ENCODE data around the gene ABAT. TPM values are rescaled to one million over a fixed set of nuclear protein-coding genes. Genes with fewer than 3 reads are reported as not detected.

The ABAT gene
- total RNA-seq, 2 donors from 2014 or later: 11.1 to 12.8 TPM

GRCh38 chr16:8661703-8662102 is 12.7 kb upstream of the ABAT start:
- no peak for DNase-seq
- H3K4me3 Mint-ChIP-seq: no peak overlapping the region
- H3K36me3 Mint-ChIP-seq (ENCODE audit: insufficient read depth in 2 of 2): no peaks in the 10 kb centered on the region
- H3K4me1 Mint-ChIP-seq (ENCODE audit: low read depth): no peaks in the 10 kb centered on the region
- H3K27ac Mint-ChIP-seq: peak overlapping the region; percentile 46
- no peaks in the 10 kb centered on the region for H3K9me3 Mint-ChIP-seq
- no peaks in the 10 kb centered on the region for H3K27me3 Mint-ChIP-seq (ENCODE audit: low read depth)
- ATAC-seq (replicated peaks in 1 of 2): no peak

GRCh38 chr16:8663192-8664089 is 11.0 kb upstream of the ABAT start:
- Mint-ChIP-seq H3K36me3 (ENCODE audit: insufficient read depth in 2 of 2) (peaks cover 0 to 3% of the 10 kb centered on the region in 2 donors), H3K27me3 (ENCODE audit: low read depth) (no peaks in the 10 kb centered on the region), H3K9me3 (no peaks in the 10 kb centered on the region), H3K4me1 (ENCODE audit: low read depth) (no peaks in the 10 kb centered on the region), H3K27ac (no peak overlapping the region), H3K4me3 (no peak overlapping the region)
- ATAC-seq (replicated peaks in 1 of 2): no peak
- DNase-seq: no peak

DNA sequence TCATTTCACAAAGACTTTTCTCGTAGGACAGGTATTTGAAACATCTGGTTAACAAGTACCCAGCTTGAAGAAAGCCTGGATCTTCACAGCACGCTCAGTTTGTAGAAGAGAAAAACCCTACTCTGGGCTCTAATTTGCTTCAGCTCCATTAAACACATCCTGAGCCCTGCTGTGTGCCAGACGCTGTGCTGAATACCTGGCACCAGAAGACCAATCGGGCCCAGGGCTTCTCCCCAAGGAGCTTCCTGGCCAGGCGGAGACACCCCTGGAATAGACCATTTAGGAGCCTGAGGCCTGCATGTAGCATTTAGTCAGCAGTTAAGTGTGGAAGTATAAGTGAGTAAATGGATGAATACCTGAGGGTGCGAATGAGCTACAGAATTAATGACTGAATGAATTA is 8.9 kb upstream of the ABAT start:
- Mint-ChIP-seq H3K27me3 (ENCODE audit: low read depth) (no peaks in the 10 kb centered on the region), H3K36me3 (ENCODE audit: insufficient read depth in 2 of 2) (peaks cover 0 to 3% of the 10 kb centered on the region in 2 donors), H3K9me3 (no peaks in the 10 kb centered on the region), H3K4me1 (ENCODE audit: low read depth) (no peaks in the 10 kb centered on the region), H3K4me3 (no peak overlapping the region), H3K27ac (no peak overlapping the region)
- ATAC-seq (replicated peaks in 1 of 2) (no peak), DNase-seq (no peak)

DNA sequence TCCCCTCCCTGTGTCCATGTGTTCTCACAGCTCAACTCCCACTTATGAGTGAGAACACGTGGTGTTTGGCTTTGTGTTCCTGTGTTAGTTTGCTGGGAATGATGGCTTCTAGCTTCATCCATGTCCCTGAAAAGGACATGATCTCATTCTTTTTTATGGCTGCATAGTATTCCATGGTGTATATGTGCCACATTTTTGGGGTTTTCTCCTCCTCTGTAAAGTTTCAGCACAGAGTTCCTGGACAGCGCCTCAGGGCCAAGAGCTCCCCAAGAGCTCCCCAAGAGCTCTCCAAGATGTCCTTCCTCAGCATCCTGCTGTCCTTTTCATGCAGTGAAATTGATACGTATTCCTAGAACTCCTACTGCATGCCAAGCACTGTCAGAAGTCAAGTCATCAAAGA is 6.9 kb upstream of the ABAT start:
- Mint-ChIP-seq H3K36me3 (ENCODE audit: insufficient read depth in 2 of 2) (peaks cover 0 to 3% of the 10 kb centered on the region in 2 donors), H3K4me1 (ENCODE audit: low read depth) (no peaks in the 10 kb centered on the region), H3K4me3 (no peak overlapping the region), H3K27me3 (ENCODE audit: low read depth) (no peaks in the 10 kb centered on the region), H3K9me3 (no peaks in the 10 kb centered on the region), H3K27ac (no peak overlapping the region)
- DNase-seq (no peak), ATAC-seq (replicated peaks in 1 of 2) (no peak)

- Mint-ChIP-seq H3K36me3 (ENCODE audit: insufficient read depth in 2 of 2) (peaks cover 0 to 3% of the 10 kb centered on the region in 2 donors), H3K9me3 (no peaks in the 10 kb centered on the region), H3K27ac (no peak overlapping the region), H3K27me3 (ENCODE audit: low read depth) (no peaks in the 10 kb centered on the region), H3K4me3 (no peak overlapping the region), H3K4me1 (ENCODE audit: low read depth) (no peaks in the 10 kb centered on the region)
- ATAC-seq (replicated peaks in 1 of 2) (no peak), DNase-seq (no peak)
These were observed 6.3 kb upstream of the ABAT start for GRCh38 chr16:8668113-8668512.

DNA sequence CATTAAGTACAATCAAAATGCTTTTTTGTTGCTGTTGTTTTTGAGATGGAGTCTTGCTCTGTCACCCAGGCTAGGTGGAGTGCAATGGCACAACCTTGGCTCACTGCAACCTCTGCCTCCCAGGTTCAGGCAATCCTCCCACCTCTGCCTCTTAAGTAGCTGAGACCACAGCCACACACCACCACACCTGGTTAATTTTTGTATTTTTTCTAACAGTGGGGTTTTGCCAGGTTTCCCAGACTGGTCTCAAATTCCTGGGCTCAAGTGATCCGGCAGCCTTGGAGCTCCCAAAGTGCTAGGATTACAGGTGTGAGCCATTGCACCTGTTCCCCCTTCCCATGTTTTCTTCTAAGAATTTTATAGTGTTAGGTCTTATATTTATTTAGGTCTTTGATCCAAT is 4.9 kb upstream of the ABAT start:
- Mint-ChIP-seq H3K4me3 (no peak overlapping the region), H3K9me3 (no peaks in the 10 kb centered on the region), H3K27ac (no peak overlapping the region), H3K36me3 (ENCODE audit: insufficient read depth in 2 of 2) (peaks cover 0 to 3% of the 10 kb centered on the region in 2 donors), H3K27me3 (ENCODE audit: low read depth) (no peaks in the 10 kb centered on the region), H3K4me1 (ENCODE audit: low read depth) (no peaks in the 10 kb centered on the region)
- ATAC-seq (replicated peaks in 1 of 2): no peak
- no peak for DNase-seq

GRCh38 chr16:8670014-8670560 is 4.3 kb upstream of the ABAT start:
- no peak overlapping the region for H3K4me3 Mint-ChIP-seq
- H3K4me1 Mint-ChIP-seq (ENCODE audit: low read depth): peaks cover 4% of the 10 kb centered on the region

GRCh38 chr16:8673611-8674412 is 605 bp upstream of the ABAT start:
- H3K4me1 Mint-ChIP-seq (ENCODE audit: low read depth): peaks cover 24% of the 10 kb centered on the region
- no peaks in the 10 kb centered on the region for H3K9me3 Mint-ChIP-seq
- H3K36me3 Mint-ChIP-seq (ENCODE audit: insufficient read depth in 2 of 2): peaks cover 0 to 2% of the 10 kb centered on the region in 2 donors
- no peaks in the 10 kb centered on the region for H3K27me3 Mint-ChIP-seq (ENCODE audit: low read depth)
- H3K4me3 Mint-ChIP-seq: peak overlapping the region; percentile 90 to 95
- DNase-seq (no peak), ATAC-seq (replicated peaks in 1 of 2) (no peak)
- H3K27ac Mint-ChIP-seq: no peak overlapping the region

More at GRCh38 chr16:8670014-8670560, 4.3 kb upstream of the ABAT start:
- no peak for DNase-seq
- Mint-ChIP-seq H3K27ac (no peak overlapping the region), H3K9me3 (no peaks in the 10 kb centered on the region), H3K27me3 (ENCODE audit: low read depth) (no peaks in the 10 kb centered on the region), H3K36me3 (ENCODE audit: insufficient read depth in 2 of 2) (peaks cover 0 to 3% of the 10 kb centered on the region in 2 donors)
- ATAC-seq (replicated peaks in 1 of 2): no peak

GRCh38 chr16:8675183-8676159 is 1.1 kb downstream of the ABAT start:
- Mint-ChIP-seq H3K4me3 (peak overlapping the region; percentile 90 to 95), H3K4me1 (ENCODE audit: low read depth) (peaks cover 24% of the 10 kb centered on the region), H3K36me3 (ENCODE audit: insufficient read depth in 2 of 2) (peaks cover 5 to 10% of the 10 kb centered on the region in 2 donors), H3K9me3 (peaks cover 2 to 4% of the 10 kb centered on the region in 2 donors), H3K27ac (peak overlapping the region; percentile 75), H3K27me3 (ENCODE audit: low read depth) (no peaks in the 10 kb centered on the region)
- ATAC-seq (replicated peaks in 1 of 2) (peak; percentile 64 to 75), DNase-seq (peak; percentile 58 to 74)

DNA sequence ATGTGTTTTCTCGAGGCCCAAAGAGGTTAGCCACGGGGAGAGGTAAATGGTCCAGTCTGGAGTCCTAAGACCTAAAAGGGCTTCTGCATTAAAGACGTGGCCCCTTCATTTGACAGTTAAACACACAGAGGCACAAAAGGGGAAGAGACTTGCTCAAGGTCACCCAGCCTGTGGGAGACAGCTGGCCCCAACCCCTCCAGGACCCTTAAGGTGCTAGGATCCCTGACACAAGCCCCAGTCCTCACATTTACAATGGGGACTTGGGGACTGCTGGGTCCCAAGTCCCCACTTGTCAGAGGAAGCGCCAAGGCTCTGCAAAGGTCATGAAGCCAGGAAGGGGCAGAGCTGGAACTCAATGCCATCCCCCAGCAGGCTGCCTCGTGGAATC is 1.7 kb downstream of the ABAT start:
- H3K9me3 Mint-ChIP-seq: peaks cover 2 to 4% of the 10 kb centered on the region in 2 donors
- ATAC-seq (replicated peaks in 1 of 2): no peak
- DNase-seq: no peak
- H3K4me1 Mint-ChIP-seq (ENCODE audit: low read depth): peaks cover 24% of the 10 kb centered on the region
- H3K27ac Mint-ChIP-seq: no peak overlapping the region
- peak overlapping the region; percentile 49 to 95 for H3K4me3 Mint-ChIP-seq
- peaks cover 5 to 10% of the 10 kb centered on the region in 2 donors for H3K36me3 Mint-ChIP-seq (ENCODE audit: insufficient read depth in 2 of 2)
- no peaks in the 10 kb centered on the region for H3K27me3 Mint-ChIP-seq (ENCODE audit: low read depth)

DNA sequence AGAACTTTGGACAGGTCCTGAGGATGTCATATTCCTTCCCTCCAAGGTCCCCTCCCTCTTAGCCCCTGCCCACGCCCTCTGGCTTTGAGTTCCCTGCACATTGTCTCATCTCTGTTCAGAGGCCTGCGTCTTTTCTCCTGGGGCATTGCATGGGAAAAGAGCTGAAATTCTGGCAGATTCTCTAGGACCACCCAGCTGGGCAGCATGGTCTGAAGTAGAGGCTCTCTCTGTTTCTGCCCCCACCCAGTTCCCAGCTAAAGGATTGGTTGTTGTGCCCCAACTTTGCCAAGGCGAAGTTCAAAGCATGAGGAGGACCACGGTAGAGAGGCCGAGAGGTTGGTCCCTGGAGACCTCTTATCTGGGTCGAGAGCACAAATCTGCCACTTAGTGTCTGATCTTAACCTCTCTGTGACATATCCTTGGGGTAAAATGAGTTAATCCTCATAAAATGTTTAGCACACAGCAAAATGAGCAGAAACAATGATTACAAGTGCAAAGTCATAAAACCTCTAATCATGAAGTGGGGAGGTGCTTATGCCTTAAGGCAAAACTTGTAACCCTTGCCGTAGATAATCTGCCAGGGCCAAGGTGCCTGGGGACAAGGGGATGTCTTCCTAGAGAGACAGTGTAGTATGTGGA is 2.4 kb downstream of the ABAT start:
- ATAC-seq (replicated peaks in 1 of 2): no peak
- H3K4me3 Mint-ChIP-seq: no peak overlapping the region
- DNase-seq: no peak
- peaks cover 5 to 10% of the 10 kb centered on the region in 2 donors for H3K36me3 Mint-ChIP-seq (ENCODE audit: insufficient read depth in 2 of 2)
- no peak overlapping the region for H3K27ac Mint-ChIP-seq
- H3K27me3 Mint-ChIP-seq (ENCODE audit: low read depth): no peaks in the 10 kb centered on the region
- peaks cover 2 to 4% of the 10 kb centered on the region in 2 donors for H3K9me3 Mint-ChIP-seq
- peaks cover 24% of the 10 kb centered on the region for H3K4me1 Mint-ChIP-seq (ENCODE audit: low read depth)

GRCh38 chr16:8677481-8677880 is 3.1 kb downstream of the ABAT start:
- Mint-ChIP-seq H3K4me3 (no peak overlapping the region), H3K36me3 (ENCODE audit: insufficient read depth in 2 of 2) (peaks cover 5 to 10% of the 10 kb centered on the region in 2 donors), H3K27me3 (ENCODE audit: low read depth) (no peaks in the 10 kb centered on the region), H3K27ac (no peak overlapping the region), H3K4me1 (ENCODE audit: low read depth) (peaks cover 24% of the 10 kb centered on the region), H3K9me3 (peaks cover 2 to 4% of the 10 kb centered on the region in 2 donors)
- DNase-seq: no peak
- ATAC-seq (replicated peaks in 1 of 2): no peak
